Lung (tissue), 12 donors: Measurements from ENCODE around the gene ALDH1L2. TPM values are rescaled to one million over a fixed set of nuclear protein-coding genes. Genes with fewer than 3 reads are reported as not detected.
A peak's percentile ranks its signal among the peaks of the same experiment; 100 is the strongest.

Source experiments
- ATAC-seq: fragments of 200-7000 bp; cut with Tn5 transposase; one replicate; pipeline ENCODE4 v1.9.1; 2020; ENCODE audit warnings: moderate number of reproducible peaks; ENCODE audit not compliant: insufficient read depth, low FRiP score
- DNase-seq, 3 donors: peaks; one replicate each; pipeline ENCODE4 v3.0.0-alpha.2; 2013 to 2017
- H3K27ac ChIP-seq, 2 donors: one replicate each; pipeline ENCODE4 v1.5.1; 2013; ENCODE audit warnings: mild to moderate bottlenecking in 2 of 2, moderate library complexity in 2 of 2, control low read depth in 1 of 2, inconsistent platforms in 1 of 2, low read depth in 1 of 2, low read length in 1 of 2
- H3K27me3 ChIP-seq, 3 donors: one replicate each; pipeline ENCODE4 v1.5.1; 2013; ENCODE audit warnings: low read length in 2 of 3; ENCODE audit not compliant: control insufficient read depth in 3 of 3, insufficient read depth in 3 of 3
- H3K36me3 ChIP-seq, 4 donors: one replicate each; pipeline ENCODE4 v1.5.1; 2013; ENCODE audit warnings: low read length in 4 of 4, mild to moderate bottlenecking in 1 of 4, moderate library complexity in 1 of 4; ENCODE audit not compliant: control insufficient read depth in 4 of 4, insufficient read depth in 4 of 4
- H3K4me1 ChIP-seq, 5 donors: one replicate each; pipeline ENCODE4 v1.5.1; 2013; ENCODE audit warnings: low read length in 5 of 5, mild to moderate bottlenecking in 2 of 5, moderate library complexity in 1 of 5; ENCODE audit not compliant: control insufficient read depth in 5 of 5, insufficient read depth in 5 of 5
- H3K4me3 ChIP-seq: one replicate; pipeline ENCODE4 v1.5.1; 2013; ENCODE audit warnings: mild to moderate bottlenecking, control low read depth, moderate library complexity
- H3K9ac ChIP-seq, 2 donors: one replicate each; pipeline ENCODE4 v1.5.1; 2013; ENCODE audit warnings: low read length in 2 of 2, control low read depth in 1 of 2; ENCODE audit not compliant: insufficient read depth in 1 of 2
- H3K9me3 ChIP-seq, 4 donors: one replicate each; pipeline ENCODE4 v1.5.1; 2013; ENCODE audit warnings: low read length in 3 of 4, mild to moderate bottlenecking in 1 of 4, moderate library complexity in 1 of 4; ENCODE audit not compliant: control insufficient read depth in 4 of 4, insufficient read depth in 3 of 4
- CTCF ChIP-seq: IDR thresholded peaks from 2 replicates; pipeline ENCODE4 v1.5.1; 2012; ENCODE audit warnings: mild to moderate bottlenecking; ENCODE audit errors: control extremely low read depth, extremely low read depth
- WGBS, 2 donors: extraction: QIAGEN DNeasy Blood & Tissue Kit; methylation state at CpG; one replicate each; pipeline ENCODE4 v1.1.7; 2013; 5-methylcytosine and 5-hydroxymethylcytosine counted together
- polyA plus RNA-seq, 2 donors: library from polyadenylated mRNA; stranded (reverse); fragments of 200-250 nt; gene quantifications; one replicate each; pipeline ENCODE4 v1.2.1, GENCODE V29; 2013
- total RNA-seq, 2 donors: library from RNA; depleted of rRNA in 1 of 2; stranded (reverse); fragments of >200 nt in 1 of 2; gene quantifications; one replicate each; pipeline ENCODE4 v1.2.1, GENCODE V29; 2014 to 2021
- donor health status: control.
- donor health status: control.
- donor health status: Bipolar disorder and iron deficiency.
- donor health status: healthy.
- donor health status: DM: yes; HTN: yes; CAD: no.

Gene ALDH1L2
- total and polyA plus RNA-seq, 4 donors: 1.1 to 28.4 (median 4.9) TPM

DNA sequence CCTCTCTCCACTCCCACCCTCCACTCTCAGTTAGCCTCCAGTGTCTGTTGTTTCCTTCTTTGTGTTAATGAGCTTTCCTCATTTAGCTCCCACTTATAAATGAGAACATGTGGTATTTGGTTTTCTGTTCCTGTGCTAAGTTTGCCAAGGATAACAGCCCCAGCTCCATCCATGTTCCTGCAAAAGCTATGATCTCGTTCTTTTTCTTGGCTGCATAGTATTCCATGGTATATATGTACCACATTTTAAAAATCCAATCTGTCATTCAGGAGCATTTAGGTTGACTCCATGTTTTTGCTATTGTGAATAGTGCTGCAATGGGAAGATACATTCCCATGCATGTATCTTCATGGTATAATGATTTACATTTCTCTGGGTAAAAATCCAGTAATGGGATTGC lies 20.5 kb upstream of the ALDH1L2 start:
- no peak overlapping the region for H3K27ac ChIP-seq
- no peak for TF ChIP-seq CTCF
- H3K27me3 ChIP-seq: no peaks in the 10 kb centered on the region
- no peak overlapping the region for H3K4me3 ChIP-seq
- ATAC-seq (no peak), DNase-seq (no peak)
- peaks cover 0 to 3% (median 0%) of the 10 kb centered on the region in 4 donors for H3K36me3 ChIP-seq
- 92 to 97% methylated on average over 1 of the region's 1 CpG for WGBS, 2 donors
- H3K9me3 ChIP-seq: no peaks in the 10 kb centered on the region
- no peak overlapping the region for H3K9ac ChIP-seq
- H3K4me1 ChIP-seq: peaks cover 0 to 11% (median 2%) of the 10 kb centered on the region in 5 donors

- H3K27me3 ChIP-seq: no peaks in the 10 kb centered on the region
- H3K36me3 ChIP-seq: peaks cover 0 to under 1% (median 0%) of the 10 kb centered on the region in 4 donors
- H3K9me3 ChIP-seq: no peaks in the 10 kb centered on the region
- TF ChIP-seq CTCF: no peak
- no peak overlapping the region for H3K9ac ChIP-seq
- ATAC-seq: no peak
- H3K4me1 ChIP-seq: no peaks in the 10 kb centered on the region
- DNase-seq: no peak
- H3K27ac ChIP-seq: no peak overlapping the region
- H3K4me3 ChIP-seq: no peak overlapping the region
These were observed 18.4 kb upstream of the ALDH1L2 start for GRCh38 chr12:105102673-105103072.

DNA sequence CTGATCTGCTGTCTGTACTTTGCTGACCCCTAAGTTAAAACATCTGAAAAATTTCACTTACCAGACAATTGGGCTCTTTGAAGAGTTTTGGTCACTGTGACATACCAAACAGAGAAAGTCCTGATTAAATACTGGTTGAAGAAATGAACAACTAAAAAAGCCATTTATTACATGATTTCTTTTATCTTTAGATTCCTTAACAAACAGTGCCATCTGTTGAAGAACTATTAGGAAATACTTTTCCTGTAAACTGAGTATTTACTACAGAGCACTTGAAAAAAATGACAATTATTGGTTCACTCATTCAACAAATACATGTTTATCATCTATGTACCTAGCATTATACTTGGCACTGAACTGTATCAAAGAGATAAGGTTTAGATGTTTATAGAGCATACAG lies 16.7 kb upstream of the ALDH1L2 start:
- Histone ChIP-seq H3K27me3 (no peaks in the 10 kb centered on the region), H3K27ac (no peak overlapping the region), H3K9me3 (no peaks in the 10 kb centered on the region), H3K4me3 (no peak overlapping the region), H3K4me1 (no peaks in the 10 kb centered on the region), H3K9ac (no peak overlapping the region), H3K36me3 (no peaks in the 10 kb centered on the region)
- ATAC-seq: no peak
- no peak for TF ChIP-seq CTCF
- peak in 2 of 3 donors; percentile 40 to 46 for DNase-seq

DNA sequence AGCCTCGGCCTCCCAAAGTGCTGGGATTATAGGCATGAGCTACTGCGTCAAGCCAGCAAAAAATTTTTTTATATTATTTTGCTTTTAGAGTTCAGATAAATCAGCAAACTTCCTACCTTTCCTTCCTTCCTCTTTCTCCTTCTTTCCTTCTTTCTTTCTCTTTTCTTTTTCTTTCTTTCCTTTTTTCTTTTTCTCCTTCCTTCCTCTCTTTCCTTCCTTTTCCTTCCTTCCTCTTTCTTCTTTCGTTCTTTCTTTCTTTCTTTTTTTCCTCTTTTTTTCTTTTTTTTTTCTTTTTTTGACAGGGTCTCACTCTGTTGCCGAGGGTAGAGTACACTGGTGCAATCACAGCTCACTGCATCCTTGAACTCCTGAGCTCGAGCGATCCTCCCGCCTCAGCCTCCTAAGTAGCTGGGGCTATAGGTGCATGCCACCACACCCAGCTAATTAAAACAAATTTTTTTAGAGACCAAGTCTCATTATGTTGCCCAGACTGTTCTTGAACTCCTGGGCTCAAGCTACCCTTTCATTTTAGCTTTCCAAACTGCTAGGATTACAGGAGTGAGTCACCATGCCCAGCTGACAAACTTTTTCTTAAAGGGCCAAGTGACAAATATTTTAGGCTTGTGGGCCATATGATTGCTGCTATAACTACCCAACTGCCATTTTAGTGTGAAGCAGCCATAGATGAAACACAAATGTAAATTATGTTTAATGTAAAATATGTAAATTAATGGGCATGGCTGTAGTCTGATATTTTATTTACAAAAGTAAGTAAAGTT lies 16.1 kb upstream of the ALDH1L2 start:
- DNase-seq (no peak), ATAC-seq (no peak)
- Histone ChIP-seq H3K9me3 (no peaks in the 10 kb centered on the region), H3K36me3 (no peaks in the 10 kb centered on the region), H3K4me1 (no peaks in the 10 kb centered on the region), H3K9ac (no peak overlapping the region), H3K4me3 (no peak overlapping the region), H3K27me3 (no peaks in the 10 kb centered on the region), H3K27ac (no peak overlapping the region)
- 80 to 88% methylated on average over 7 of the region's 7 CpGs for WGBS, 2 donors
- TF ChIP-seq CTCF: no peak
